SK-N-SH (cell line): ENCODE data around the gene MAD1L1.

Experiments used
- MEF2A ChIP-seq: IDR thresholded peaks from 2 replicates; pipeline ENCODE4 v1.4.0; 2012; ENCODE audit warnings: low read depth, borderline replicate concordance
- MXI1 ChIP-seq: IDR thresholded peaks from 2 replicates; pipeline ENCODE4 v1.6.1; 2012; ENCODE audit warnings: mild to moderate bottlenecking, low read depth, low read length, improper control_type of control experiment
- NRF1 ChIP-seq: IDR thresholded peaks from 2 replicates; pipeline ENCODE4 v1.6.1; 2012; ENCODE audit warnings: low read depth, mild to moderate bottlenecking, low read length
- POLR2AphosphoS5 ChIP-seq: IDR thresholded peaks from 2 replicates; pipeline ENCODE4 v1.6.1; 2012; ENCODE audit warnings: low read depth, low read length
- REST ChIP-seq: IDR thresholded peaks from 2 replicates; pipeline ENCODE4 v1.6.1; 2012; ENCODE audit warnings: mild to moderate bottlenecking, low read depth, low read length, moderate library complexity
- TAF1 ChIP-seq: IDR thresholded peaks from 2 replicates; pipeline ENCODE4 v1.6.1; 2012; ENCODE audit warnings: low read depth, mild to moderate bottlenecking, low read length, moderate library complexity, borderline replicate concordance
- TF ChIP-seq, protein P1 (sequence below): fragments of 200-600 bp; sonication (generic); IDR thresholded peaks from 2 replicates; pipeline ENCODE4 v1.6.1; 2017; ENCODE audit warnings: antibody characterized with exemption, mild to moderate bottlenecking, moderate library complexity

DNA sequence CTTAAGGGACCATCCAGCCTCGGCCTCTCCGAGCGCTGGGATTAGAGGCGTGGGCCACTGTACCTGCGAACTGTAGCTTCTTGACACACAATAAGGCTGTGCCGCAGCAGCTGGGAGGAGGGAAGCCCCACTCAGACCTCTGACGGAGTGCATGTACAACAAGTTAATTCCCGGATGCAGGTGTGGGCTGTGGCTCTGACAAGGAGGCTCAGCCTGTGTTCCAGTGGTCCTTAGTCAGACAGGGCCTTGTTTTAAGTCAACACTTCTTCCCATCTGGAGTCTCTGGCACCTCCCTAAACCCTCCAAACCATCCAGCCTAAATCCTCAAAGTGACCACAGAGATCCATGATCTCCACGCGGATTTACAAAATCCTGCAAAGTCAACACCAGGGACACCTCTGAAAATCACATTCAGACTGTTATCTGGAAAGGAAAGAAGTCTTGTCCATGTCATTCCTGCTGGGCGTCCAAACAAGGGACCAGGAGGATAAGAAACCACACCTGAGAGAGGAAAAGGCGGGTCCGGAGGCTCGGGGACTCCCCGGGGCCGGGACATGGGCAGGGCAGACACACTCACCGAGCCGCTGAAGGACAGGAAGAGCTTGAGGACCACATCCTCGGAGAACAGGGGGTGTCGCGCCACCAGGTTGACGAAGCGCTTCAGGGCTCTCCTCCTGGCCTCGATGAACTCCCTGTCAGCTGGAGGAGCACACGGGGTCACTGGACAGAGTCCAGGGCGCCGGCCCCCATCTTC is 38.7 kb upstream of the MAD1L1 start:
- TF ChIP-seq POLR2AphosphoS5 (no peak), TAF1 (no peak), NRF1 (no peak), REST (no peak), MXI1 (no peak), MEF2A (no peak)
- TF ChIP-seq, protein P1, sequence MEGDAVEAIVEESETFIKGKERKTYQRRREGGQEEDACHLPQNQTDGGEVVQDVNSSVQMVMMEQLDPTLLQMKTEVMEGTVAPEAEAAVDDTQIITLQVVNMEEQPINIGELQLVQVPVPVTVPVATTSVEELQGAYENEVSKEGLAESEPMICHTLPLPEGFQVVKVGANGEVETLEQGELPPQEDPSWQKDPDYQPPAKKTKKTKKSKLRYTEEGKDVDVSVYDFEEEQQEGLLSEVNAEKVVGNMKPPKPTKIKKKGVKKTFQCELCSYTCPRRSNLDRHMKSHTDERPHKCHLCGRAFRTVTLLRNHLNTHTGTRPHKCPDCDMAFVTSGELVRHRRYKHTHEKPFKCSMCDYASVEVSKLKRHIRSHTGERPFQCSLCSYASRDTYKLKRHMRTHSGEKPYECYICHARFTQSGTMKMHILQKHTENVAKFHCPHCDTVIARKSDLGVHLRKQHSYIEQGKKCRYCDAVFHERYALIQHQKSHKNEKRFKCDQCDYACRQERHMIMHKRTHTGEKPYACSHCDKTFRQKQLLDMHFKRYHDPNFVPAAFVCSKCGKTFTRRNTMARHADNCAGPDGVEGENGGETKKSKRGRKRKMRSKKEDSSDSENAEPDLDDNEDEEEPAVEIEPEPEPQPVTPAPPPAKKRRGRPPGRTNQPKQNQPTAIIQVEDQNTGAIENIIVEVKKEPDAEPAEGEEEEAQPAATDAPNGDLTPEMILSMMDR: no peak
